Mesendoderm (in vitro differentiated cells): ENCODE measurements around the gene PTPRD.

Source experiments
- DNase-seq: peaks from one replicate; pipeline ENCODE4 v3.0.0; 2013
- H2AK5ac ChIP-seq: 2 replicates; pipeline ENCODE4 v1.6.1; 2013; ENCODE audit warnings: low read length, inconsistent platforms
- H2BK120ac ChIP-seq: 2 replicates; pipeline ENCODE4 v1.6.1; 2013; ENCODE audit warnings: low read depth, mild to moderate bottlenecking, low read length, moderate library complexity, mixed read lengths
- H2BK15ac ChIP-seq: replicated peaks from 2 replicates; pipeline ENCODE4 v1.6.1; 2013; ENCODE audit warnings: low read depth, mild to moderate bottlenecking, moderate library complexity
- H2BK5ac ChIP-seq: 2 replicates; pipeline ENCODE4 v1.6.1; 2013; ENCODE audit warnings: low read length, inconsistent platforms
- H3K18ac ChIP-seq: 2 replicates; pipeline ENCODE4 v1.6.1; 2013; ENCODE audit warnings: mild to moderate bottlenecking, low read length, mixed read lengths
- H3K23ac ChIP-seq: one replicate; pipeline ENCODE4 v1.6.1; 2013; ENCODE audit warnings: low read length
- H3K27ac ChIP-seq: 2 replicates; pipeline ENCODE4 v1.5.1; 2013; ENCODE audit warnings: low read depth, mild to moderate bottlenecking, inconsistent platforms, low read length, moderate library complexity
- H3K27me3 ChIP-seq: 2 replicates; pipeline ENCODE4 v1.6.1; 2013; ENCODE audit warnings: low read length, control low read depth, mild to moderate bottlenecking, inconsistent platforms; ENCODE audit not compliant: insufficient read depth, poor library complexity
- H3K36me3 ChIP-seq: 2 replicates; pipeline ENCODE4 v1.6.1; 2013; ENCODE audit warnings: low read length, inconsistent platforms; ENCODE audit not compliant: control insufficient read depth, insufficient read depth
- H3K4ac ChIP-seq: one replicate; pipeline ENCODE4 v1.6.1; 2013; ENCODE audit warnings: low read depth, mild to moderate bottlenecking, low read length, moderate library complexity
- H3K4me1 ChIP-seq: 2 replicates; pipeline ENCODE4 v1.6.1; 2013; ENCODE audit warnings: low read depth, low read length, inconsistent platforms; ENCODE audit not compliant: control insufficient read depth
- H3K4me2 ChIP-seq: 2 replicates; pipeline ENCODE4 v1.6.1; 2013; ENCODE audit warnings: low read length
- H3K4me3 ChIP-seq: 2 replicates; pipeline ENCODE4 v1.5.1; 2013; ENCODE audit warnings: mild to moderate bottlenecking, low read length
- H3K56ac ChIP-seq: one replicate; pipeline ENCODE4 v1.6.1; 2013; ENCODE audit warnings: low read length
- H3K79me1 ChIP-seq: 2 replicates; pipeline ENCODE4 v1.6.1; 2013; ENCODE audit warnings: low read length, inconsistent platforms
- H3K79me2 ChIP-seq: 2 replicates; pipeline ENCODE4 v1.6.1; 2013; ENCODE audit warnings: mild to moderate bottlenecking, low read length; ENCODE audit not compliant: control insufficient read depth, insufficient read depth
- H3K9ac ChIP-seq: 2 replicates; pipeline ENCODE4 v1.6.1; 2013; ENCODE audit warnings: low read length, inconsistent platforms
- H4K5ac ChIP-seq: one replicate; pipeline ENCODE4 v1.6.1; 2013; ENCODE audit warnings: low read length
- H4K8ac ChIP-seq: one replicate; pipeline ENCODE4 v1.6.1; 2013; ENCODE audit warnings: low read depth, mild to moderate bottlenecking, control low read depth, low read length, moderate library complexity
- WGBS: extraction: QIAGEN DNeasy Blood & Tissue Kit; methylation state at CpG from one replicate; pipeline ENCODE4 v1.1.7; 2013; ENCODE audit warnings: low lambda C conversion rate, missing lambda C conversion rate; ENCODE audit not compliant: insufficient coverage; ENCODE audit errors: extremely low coverage; 5-methylcytosine and 5-hydroxymethylcytosine counted together

PTPRD gene

GRCh38 chr9:8673830-8674229, 1939.0 kb downstream of the PTPRD start:
- no peak for DNase-seq
- Histone ChIP-seq H2BK15ac (no peak overlapping the region), H3K4me2 (no peak overlapping the region), H3K23ac (no peak overlapping the region), H3K4me3 (no peak overlapping the region), H3K27me3 (no peaks in the 10 kb centered on the region), H2BK5ac (no peak overlapping the region), H4K8ac (no peak overlapping the region), H2AK5ac (no peak overlapping the region), H3K18ac (no peak overlapping the region), H3K9ac (no peak overlapping the region), H3K27ac (no peak overlapping the region), H4K5ac (no peak overlapping the region), H3K79me1 (peaks cover 2% of the 10 kb centered on the region), H3K4ac (no peak overlapping the region), H2BK120ac (no peak overlapping the region), H3K79me2 (no peaks in the 10 kb centered on the region), H3K4me1 (peaks cover 1% of the 10 kb centered on the region), H3K56ac (no peak overlapping the region), H3K36me3 (no peaks in the 10 kb centered on the region)
- WGBS, result no CpG with 5 or more reads among the region's 7 CpGs

GRCh38 chr9:8670751-8671150, 1942.1 kb downstream of the PTPRD start:
- no peak overlapping the region for H3K23ac ChIP-seq
- no CpG with 5 or more reads among the region's 2 CpGs for WGBS
- H2BK120ac ChIP-seq, result no peak overlapping the region
- H3K56ac ChIP-seq, result no peak overlapping the region
- H3K79me2 ChIP-seq, result no peaks in the 10 kb centered on the region
- no peak overlapping the region for H4K8ac ChIP-seq
- H3K27ac ChIP-seq, result no peak overlapping the region
- no peak overlapping the region for H2BK15ac ChIP-seq
- no peak overlapping the region for H2AK5ac ChIP-seq
- H3K4me2 ChIP-seq, result no peak overlapping the region
- no peak overlapping the region for H3K9ac ChIP-seq
- peaks cover 2% of the 10 kb centered on the region for H3K79me1 ChIP-seq
- H3K4me3 ChIP-seq, result no peak overlapping the region
- H2BK5ac ChIP-seq, result no peak overlapping the region
- H3K27me3 ChIP-seq, result no peaks in the 10 kb centered on the region
- H4K5ac ChIP-seq, result no peak overlapping the region
- no peak overlapping the region for H3K18ac ChIP-seq
- no peaks in the 10 kb centered on the region for H3K4me1 ChIP-seq
- H3K4ac ChIP-seq, result no peak overlapping the region
- H3K36me3 ChIP-seq, result no peaks in the 10 kb centered on the region
- no peak for DNase-seq

DNA sequence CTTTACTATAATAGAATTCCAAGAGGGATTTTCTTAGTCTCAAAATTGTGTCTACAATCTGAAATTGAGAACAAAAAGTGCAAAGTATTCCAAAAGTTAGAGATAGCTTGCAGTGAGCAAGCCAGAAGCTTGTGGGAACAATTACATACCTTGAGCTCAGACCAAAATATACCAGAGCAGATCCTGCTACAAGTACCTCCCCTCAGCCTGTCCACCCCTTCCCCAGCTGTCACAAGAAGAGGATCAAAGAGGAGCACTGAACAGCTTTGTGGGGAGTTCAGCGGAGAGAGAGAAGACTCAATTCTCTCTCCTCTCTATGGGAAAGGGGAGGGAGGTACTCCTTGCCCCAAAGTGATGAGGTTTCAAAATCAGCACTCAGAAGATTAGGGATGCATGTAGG, 1944.1 kb downstream of the PTPRD start:
- H4K8ac ChIP-seq, result no peak overlapping the region
- no peaks in the 10 kb centered on the region for H3K79me2 ChIP-seq
- DNase-seq, result no peak
- H3K18ac ChIP-seq, result no peak overlapping the region
- H3K27me3 ChIP-seq, result no peaks in the 10 kb centered on the region
- H3K9ac ChIP-seq, result no peak overlapping the region
- H2AK5ac ChIP-seq, result no peak overlapping the region
- no peak overlapping the region for H2BK120ac ChIP-seq
- no peak overlapping the region for H4K5ac ChIP-seq
- no peak overlapping the region for H3K27ac ChIP-seq
- WGBS, result no CpG with 5 or more reads among the region's 1 CpG
- peaks cover 2% of the 10 kb centered on the region for H3K79me1 ChIP-seq
- H2BK5ac ChIP-seq, result no peak overlapping the region
- no peak overlapping the region for H3K56ac ChIP-seq
- no peak overlapping the region for H3K4me3 ChIP-seq
- H3K4ac ChIP-seq, result no peak overlapping the region
- no peak overlapping the region for H3K23ac ChIP-seq
- H3K4me1 ChIP-seq, result no peaks in the 10 kb centered on the region
- H3K36me3 ChIP-seq, result no peaks in the 10 kb centered on the region
- no peak overlapping the region for H3K4me2 ChIP-seq
- H2BK15ac ChIP-seq, result no peak overlapping the region

GRCh38 chr9:8668231-8668630, 1944.6 kb downstream of the PTPRD start:
- WGBS, result no CpG with 5 or more reads among the region's 3 CpGs
- Histone ChIP-seq H3K18ac (no peak overlapping the region), H2BK5ac (no peak overlapping the region), H3K23ac (no peak overlapping the region), H2BK15ac (no peak overlapping the region), H3K27me3 (no peaks in the 10 kb centered on the region), H3K79me1 (peaks cover 2% of the 10 kb centered on the region), H3K79me2 (no peaks in the 10 kb centered on the region), H3K36me3 (no peaks in the 10 kb centered on the region), H3K4me2 (no peak overlapping the region), H2AK5ac (no peak overlapping the region), H3K56ac (no peak overlapping the region), H4K5ac (no peak overlapping the region), H3K9ac (no peak overlapping the region), H4K8ac (no peak overlapping the region), H3K27ac (no peak overlapping the region), H3K4ac (no peak overlapping the region), H2BK120ac (no peak overlapping the region), H3K4me1 (no peaks in the 10 kb centered on the region), H3K4me3 (no peak overlapping the region)
- no peak for DNase-seq

DNA sequence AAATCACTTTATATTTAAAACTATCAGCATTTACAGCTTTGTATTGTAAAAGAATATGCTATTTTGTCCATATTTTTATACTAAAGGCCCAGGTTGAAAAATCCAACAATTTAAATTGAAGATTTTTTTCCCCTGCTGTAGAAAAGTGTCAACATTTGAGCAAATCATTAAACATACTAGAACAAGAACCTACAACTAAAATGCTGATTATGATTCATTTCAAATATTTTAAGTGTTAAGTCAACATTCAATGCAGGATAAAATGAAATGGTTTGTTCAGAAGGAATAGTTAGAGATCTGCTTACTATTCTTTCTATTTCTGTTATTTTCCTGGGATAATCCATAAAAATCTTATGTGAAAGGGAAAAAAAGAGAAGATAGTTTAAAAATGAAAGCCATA, 1946.7 kb downstream of the PTPRD start:
- no peak overlapping the region for H2BK120ac ChIP-seq
- no peak overlapping the region for H3K4ac ChIP-seq
- no peak for DNase-seq
- no peak overlapping the region for H3K4me2 ChIP-seq
- H3K27ac ChIP-seq, result no peak overlapping the region
- no peak overlapping the region for H2BK15ac ChIP-seq
- no peak overlapping the region for H3K4me3 ChIP-seq
- H2AK5ac ChIP-seq, result no peak overlapping the region
- H3K4me1 ChIP-seq, result no peaks in the 10 kb centered on the region
- H4K5ac ChIP-seq, result no peak overlapping the region
- no peak overlapping the region for H3K23ac ChIP-seq
- no peaks in the 10 kb centered on the region for H3K79me2 ChIP-seq
- no peak overlapping the region for H3K9ac ChIP-seq
- H2BK5ac ChIP-seq, result no peak overlapping the region
- no peaks in the 10 kb centered on the region for H3K36me3 ChIP-seq
- no peak overlapping the region for H4K8ac ChIP-seq
- H3K18ac ChIP-seq, result no peak overlapping the region
- H3K79me1 ChIP-seq, result peaks cover 4% of the 10 kb centered on the region
- no peaks in the 10 kb centered on the region for H3K27me3 ChIP-seq
- no peak overlapping the region for H3K56ac ChIP-seq

- DNase-seq, result no peak
- Histone ChIP-seq H3K27me3 (no peaks in the 10 kb centered on the region), H3K9ac (no peak overlapping the region), H3K4me2 (no peak overlapping the region), H2AK5ac (no peak overlapping the region), H2BK15ac (no peak overlapping the region), H2BK5ac (no peak overlapping the region), H2BK120ac (no peak overlapping the region), H3K36me3 (no peaks in the 10 kb centered on the region), H3K18ac (no peak overlapping the region), H3K27ac (no peak overlapping the region), H3K23ac (no peak overlapping the region), H3K4ac (peak overlapping the region; percentile 16), H3K4me3 (no peak overlapping the region), H3K4me1 (no peaks in the 10 kb centered on the region), H3K79me2 (no peaks in the 10 kb centered on the region), H3K79me1 (peaks cover 5% of the 10 kb centered on the region), H4K5ac (no peak overlapping the region), H4K8ac (no peak overlapping the region), H3K56ac (no peak overlapping the region)
These were observed 1952.4 kb downstream of the PTPRD start for GRCh38 chr9:8660383-8660782.
